CD8-positive, alpha-beta memory T cell (primary cell): ENCODE results near the gene LRBA. TPM values are rescaled to one million over a fixed set of nuclear protein-coding genes. Genes with fewer than 3 reads are reported as not detected.

Experiments
- CTCF ChIA-PET: fragments of 350-600 bp; sonication (Branson Sonifier 250); formaldehyde crosslinking; loops from one replicate; lab custom pipeline; 2021; ENCODE audit warnings: antibody characterized with exemption; lab: Charles Lee
- POLR2A ChIA-PET: fragments of 350-600 bp; sonication (Branson Sonifier 250); formaldehyde crosslinking; loops from one replicate; lab custom pipeline; 2021; ENCODE audit warnings: antibody characterized with exemption; lab: Charles Lee
- DNase-seq, 5 donors: peaks; one replicate each; pipeline versions ENCODE4 v3.0.0 to v3.0.0-alpha.2; 2020 to 2022; ENCODE audit warnings: mixed read lengths in 1 of 5
- H3K27ac ChIP-seq: one replicate; pipeline ENCODE4 v1.7.0; 2013; ENCODE audit warnings: low read depth, mild to moderate bottlenecking, low read length, moderate library complexity
- H3K27me3 ChIP-seq: 2 replicates; pipeline ENCODE4 v1.7.0; 2013; ENCODE audit warnings: low read length, mild to moderate bottlenecking; ENCODE audit not compliant: insufficient read depth, poor library complexity, severe bottlenecking
- H3K36me3 ChIP-seq: 2 replicates; pipeline ENCODE4 v1.7.0; 2013; ENCODE audit warnings: mild to moderate bottlenecking, low read length, moderate library complexity; ENCODE audit not compliant: insufficient read depth
- H3K4me1 ChIP-seq: 2 replicates; pipeline ENCODE4 v1.7.0; 2013; ENCODE audit warnings: mild to moderate bottlenecking, low read length, moderate library complexity; ENCODE audit not compliant: insufficient read depth
- H3K4me3 ChIP-seq: 2 replicates; pipeline ENCODE4 v1.7.0; 2013; ENCODE audit warnings: mild to moderate bottlenecking, low read length
- H3K9me3 ChIP-seq: 2 replicates; pipeline ENCODE4 v1.7.0; 2013; ENCODE audit warnings: mild to moderate bottlenecking, low read length
- H3K27ac Mint-ChIP-seq, 8 donors: one replicate each; pipeline ENCODE4 v1.8.0; 2020 to 2021; ENCODE audit warnings: mixed read lengths in 8 of 8, mild to moderate bottlenecking in 6 of 8, inconsistent platforms in 3 of 8, moderate library complexity in 3 of 8
- H3K27me3 Mint-ChIP-seq, 2 donors: one replicate each; pipeline ENCODE4 v1.8.0; 2020 to 2021; ENCODE audit warnings: mixed read lengths in 2 of 2, mild to moderate bottlenecking in 1 of 2, moderate library complexity in 1 of 2
- H3K36me3 Mint-ChIP-seq, 3 donors: one replicate each; pipeline ENCODE4 v1.8.0; 2020 to 2021; ENCODE audit warnings: mixed read lengths in 3 of 3, inconsistent platforms in 1 of 3, mild to moderate bottlenecking in 1 of 3
- H3K4me1 Mint-ChIP-seq, 3 donors: one replicate each; pipeline ENCODE4 v1.8.0; 2020 to 2021; ENCODE audit warnings: mixed read lengths in 3 of 3, inconsistent platforms in 1 of 3, mild to moderate bottlenecking in 1 of 3
- H3K4me3 Mint-ChIP-seq, 7 donors: one replicate each; pipeline ENCODE4 v1.8.0; 2020 to 2021; ENCODE audit warnings: mixed read lengths in 7 of 7, mild to moderate bottlenecking in 6 of 7, moderate library complexity in 4 of 7, inconsistent platforms in 2 of 7
- H3K9me3 Mint-ChIP-seq, 5 donors: one replicate each; pipeline ENCODE4 v1.8.0; 2020 to 2022; ENCODE audit warnings: mixed read lengths in 5 of 5, mild to moderate bottlenecking in 3 of 5, moderate library complexity in 2 of 5, inconsistent platforms in 1 of 5
- polyA plus RNA-seq: library from polyadenylated mRNA; unstranded; fragments of 300-500 nt; fragmentation: Illumina TruSeq; gene quantifications from one replicate; pipeline ENCODE4 v1.2.3, GENCODE V29; 2021
- total RNA-seq, 2 experiments: library from RNA; stranded (reverse); gene quantifications; one replicate each; pipeline ENCODE4 v1.2.3, GENCODE V29; 2021

LRBA gene
- total and polyA plus RNA-seq, 3 experiments from 2014 or later, result 25.9 to 61.9 (median 56.4) TPM

DNA sequence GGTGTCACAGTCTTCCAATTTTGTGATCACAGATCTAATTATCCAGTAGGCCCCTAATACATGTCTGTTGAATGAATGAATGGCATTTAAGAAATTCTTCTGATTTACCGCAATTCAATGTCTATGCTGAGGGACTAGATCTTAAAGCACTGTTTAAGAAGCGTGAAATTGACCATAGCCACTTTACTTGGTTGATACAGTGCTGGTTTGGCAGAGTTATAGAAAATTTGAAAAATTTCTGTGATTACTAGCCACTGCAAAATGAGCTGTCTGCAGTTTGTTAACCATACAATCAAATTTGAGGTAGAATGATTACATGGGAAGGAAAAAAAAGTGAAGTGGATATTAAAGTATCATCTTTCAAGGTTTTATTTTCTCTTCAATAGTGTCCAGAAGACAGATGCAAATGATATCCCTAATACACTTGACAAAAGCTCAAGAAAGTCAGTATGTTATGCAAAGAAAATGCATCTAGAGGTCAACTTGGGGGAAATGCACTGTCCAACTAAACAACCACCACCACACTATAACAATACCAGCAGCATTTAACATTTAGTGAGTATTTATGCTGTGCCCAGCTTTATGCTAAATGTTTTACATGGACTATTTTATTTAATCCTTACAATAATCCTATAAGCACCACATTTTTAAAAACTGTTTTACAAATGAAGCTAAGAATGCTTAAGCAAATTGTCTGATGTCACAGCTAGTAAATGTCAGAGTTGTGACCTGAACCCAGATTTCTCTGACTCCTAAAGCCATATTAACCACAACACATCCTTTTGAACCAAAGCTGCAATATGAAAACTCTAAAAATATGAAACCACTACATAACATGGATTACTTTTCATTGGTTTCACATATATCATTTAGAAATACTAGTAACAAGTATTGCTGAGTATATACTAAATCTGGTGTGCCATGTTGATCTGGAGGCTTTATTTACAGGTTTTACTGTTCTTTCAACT, 651.1 kb downstream of the LRBA start:
- Histone ChIP-seq H3K27ac (no peak overlapping the region), H3K9me3 (no peaks in the 10 kb centered on the region), H3K36me3 (no peaks in the 10 kb centered on the region), H3K4me3 (no peak overlapping the region), H3K27me3 (no peaks in the 10 kb centered on the region), H3K4me1 (no peaks in the 10 kb centered on the region)
- no peaks in the 10 kb centered on the region for H3K27me3 Mint-ChIP-seq
- H3K9me3 Mint-ChIP-seq, result no peaks in the 10 kb centered on the region
- H3K4me1 Mint-ChIP-seq, result peaks cover 3 to 19% (median 16%) of the 10 kb centered on the region in 3 donors
- CTCF ChIA-PET, result no interaction called here
- POLR2A ChIA-PET, result interaction anchor here (0.6 kb wide), 1 partner anchor 24 kb away, joined by 4 read pairs; no protein-coding TSS in a partner anchor
- no peak overlapping the region for H3K27ac Mint-ChIP-seq
- H3K36me3 Mint-ChIP-seq, result peaks cover 0 to 4% (median 0%) of the 10 kb centered on the region in 3 donors
- DNase-seq, result no peak
- no peak overlapping the region for H3K4me3 Mint-ChIP-seq

GRCh38 chr4:150358691-150359090, 656.4 kb downstream of the LRBA start:
- Mint-ChIP-seq H3K27me3 (no peaks in the 10 kb centered on the region), H3K36me3 (peaks cover 0 to 4% (median 0%) of the 10 kb centered on the region in 3 donors), H3K4me3 (no peak overlapping the region), H3K27ac (no peak overlapping the region), H3K4me1 (peaks cover 0 to 8% (median 5%) of the 10 kb centered on the region in 3 donors), H3K9me3 (no peaks in the 10 kb centered on the region)
- POLR2A ChIA-PET, result no interaction called here
- Histone ChIP-seq H3K36me3 (no peaks in the 10 kb centered on the region), H3K27me3 (no peaks in the 10 kb centered on the region), H3K4me3 (no peak overlapping the region), H3K9me3 (no peaks in the 10 kb centered on the region), H3K4me1 (no peaks in the 10 kb centered on the region), H3K27ac (no peak overlapping the region)
- no peak for DNase-seq
- CTCF ChIA-PET, result no interaction called here

GRCh38 chr4:150357829-150358228, 657.3 kb downstream of the LRBA start:
- H3K9me3 ChIP-seq, result no peaks in the 10 kb centered on the region
- H3K36me3 ChIP-seq, result no peaks in the 10 kb centered on the region
- H3K9me3 Mint-ChIP-seq, result no peaks in the 10 kb centered on the region
- H3K36me3 Mint-ChIP-seq, result peaks cover 0 to 3% (median 0%) of the 10 kb centered on the region in 3 donors
- H3K4me3 Mint-ChIP-seq, result no peak overlapping the region
- H3K27me3 Mint-ChIP-seq, result no peaks in the 10 kb centered on the region
- H3K27ac Mint-ChIP-seq, result peak overlapping the region in 1 of 8 donors; percentile 46
- H3K27ac ChIP-seq, result no peak overlapping the region
- POLR2A ChIA-PET, result no interaction called here
- H3K4me1 ChIP-seq, result no peaks in the 10 kb centered on the region
- H3K4me3 ChIP-seq, result no peak overlapping the region
- CTCF ChIA-PET, result no interaction called here
- no peaks in the 10 kb centered on the region for H3K27me3 ChIP-seq
- H3K4me1 Mint-ChIP-seq, result peaks cover 0 to 8% (median 4%) of the 10 kb centered on the region in 3 donors
- no peak for DNase-seq

GRCh38 chr4:150355858-150356455, 659.1 kb downstream of the LRBA start:
- CTCF ChIA-PET, result no interaction called here

DNA sequence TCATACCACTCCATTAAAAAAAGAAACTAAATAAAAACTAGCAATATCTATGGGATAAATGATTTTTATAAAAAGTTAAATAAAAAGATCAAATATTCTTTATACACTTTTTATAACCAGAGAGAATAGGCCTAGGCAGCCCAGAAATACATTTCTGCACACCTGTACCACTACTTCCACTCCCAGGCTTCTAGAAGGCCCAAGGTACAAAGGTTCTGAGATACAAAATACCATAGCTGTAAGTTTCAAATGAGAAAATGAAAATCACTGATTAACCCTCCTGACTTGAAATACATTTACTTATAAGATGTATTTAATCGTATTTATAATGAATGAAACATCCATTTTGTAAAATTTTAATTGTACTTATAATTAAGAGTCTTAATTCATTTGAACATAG, 659.7 kb downstream of the LRBA start:
- H3K27ac Mint-ChIP-seq, result no peak overlapping the region
- Histone ChIP-seq H3K27ac (no peak overlapping the region), H3K4me3 (no peak overlapping the region), H3K9me3 (no peaks in the 10 kb centered on the region), H3K27me3 (no peaks in the 10 kb centered on the region), H3K36me3 (no peaks in the 10 kb centered on the region), H3K4me1 (no peaks in the 10 kb centered on the region)
- no peaks in the 10 kb centered on the region for H3K9me3 Mint-ChIP-seq
- H3K4me1 Mint-ChIP-seq, result peaks cover 0 to 4% (median 4%) of the 10 kb centered on the region in 3 donors
- DNase-seq, result no peak
- ChIA-PET CTCF (no interaction called here), POLR2A (no interaction called here)
- H3K36me3 Mint-ChIP-seq, result peaks cover 0 to 3% (median 0%) of the 10 kb centered on the region in 3 donors
- H3K4me3 Mint-ChIP-seq, result no peak overlapping the region
- no peaks in the 10 kb centered on the region for H3K27me3 Mint-ChIP-seq

More at GRCh38 chr4:150355858-150356455, 659.1 kb downstream of the LRBA start:
- no peaks in the 10 kb centered on the region for H3K9me3 Mint-ChIP-seq
- H3K27me3 Mint-ChIP-seq, result no peaks in the 10 kb centered on the region
- H3K4me3 Mint-ChIP-seq, result no peak overlapping the region
- H3K36me3 Mint-ChIP-seq, result peaks cover 0 to 3% (median 0%) of the 10 kb centered on the region in 3 donors
- Histone ChIP-seq H3K4me1 (no peaks in the 10 kb centered on the region), H3K36me3 (no peaks in the 10 kb centered on the region), H3K4me3 (no peak overlapping the region), H3K27ac (no peak overlapping the region), H3K27me3 (no peaks in the 10 kb centered on the region), H3K9me3 (no peaks in the 10 kb centered on the region)
- H3K27ac Mint-ChIP-seq, result no peak overlapping the region
- DNase-seq, result no peak
- peaks cover 0 to 4% (median 4%) of the 10 kb centered on the region in 3 donors for H3K4me1 Mint-ChIP-seq
- POLR2A ChIA-PET, result no interaction called here

DNA sequence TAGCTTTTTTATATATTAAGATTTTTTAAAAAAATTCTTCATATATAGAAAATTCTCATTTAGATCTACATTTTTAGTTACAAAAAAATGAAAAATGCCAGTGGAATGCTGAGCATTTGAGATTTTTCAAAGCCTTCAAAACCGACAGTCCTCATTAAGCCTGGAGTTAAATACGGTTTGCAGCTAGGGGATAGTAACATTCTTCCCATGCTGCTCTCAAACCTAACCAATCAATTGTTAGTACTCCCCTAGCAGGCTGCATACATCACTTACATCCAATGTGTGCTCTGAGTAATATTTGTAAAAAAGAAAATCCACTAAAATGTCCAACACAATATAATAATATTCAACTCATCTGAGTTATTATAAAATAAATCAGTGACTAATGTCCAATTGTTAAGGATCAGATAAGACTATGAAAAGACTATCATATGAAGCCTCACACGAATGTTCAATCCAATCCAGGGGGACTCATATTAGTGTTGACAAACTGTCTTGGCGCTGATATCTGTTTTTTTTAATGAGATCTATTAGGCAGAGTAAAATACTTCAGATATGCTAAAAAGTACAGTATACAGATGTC, 660.8 kb downstream of the LRBA start:
- no peak for DNase-seq
- no peak overlapping the region for H3K27ac ChIP-seq
- no peaks in the 10 kb centered on the region for H3K27me3 ChIP-seq
- Mint-ChIP-seq H3K4me1 (peaks cover 0 to 3% (median 2%) of the 10 kb centered on the region in 3 donors), H3K27me3 (no peaks in the 10 kb centered on the region), H3K4me3 (no peak overlapping the region), H3K9me3 (no peaks in the 10 kb centered on the region), H3K36me3 (peaks cover under 1 to 6% (median 2%) of the 10 kb centered on the region in 3 donors), H3K27ac (no peak overlapping the region)
- H3K9me3 ChIP-seq, result no peaks in the 10 kb centered on the region
- CTCF ChIA-PET, result no interaction called here
- H3K36me3 ChIP-seq, result no peaks in the 10 kb centered on the region
- H3K4me3 ChIP-seq, result no peak overlapping the region
- H3K4me1 ChIP-seq, result no peaks in the 10 kb centered on the region
- POLR2A ChIA-PET, result no interaction called here

- no peak for DNase-seq
- no peaks in the 10 kb centered on the region for H3K9me3 Mint-ChIP-seq
- no peak overlapping the region for H3K27ac Mint-ChIP-seq
- peaks cover 13 to 26% (median 22%) of the 10 kb centered on the region in 3 donors for H3K36me3 Mint-ChIP-seq
- H3K9me3 ChIP-seq, result no peaks in the 10 kb centered on the region
- peaks cover 4% of the 10 kb centered on the region for H3K36me3 ChIP-seq
- H3K4me1 Mint-ChIP-seq, result no peaks in the 10 kb centered on the region
- H3K4me3 Mint-ChIP-seq, result no peak overlapping the region
- no peaks in the 10 kb centered on the region for H3K27me3 ChIP-seq
- POLR2A ChIA-PET, result no interaction called here
- no peak overlapping the region for H3K27ac ChIP-seq
- no peak overlapping the region for H3K4me3 ChIP-seq
- no peaks in the 10 kb centered on the region for H3K27me3 Mint-ChIP-seq
- CTCF ChIA-PET, result no interaction called here
- no peaks in the 10 kb centered on the region for H3K4me1 ChIP-seq
These were observed 667.0 kb downstream of the LRBA start for GRCh38 chr4:150348079-150348478.
